Parathyroid adenoma (tissue), 2 donors: ENCODE measurements around the gene KIF25.

ENCODE experiments used
- H2AFZ ChIP-seq: fragments of 300-600 bp; sonication (generic); one replicate; pipeline ENCODE4 v1.7.0; 2017; ENCODE audit warnings: antibody characterized with exemption, mild to moderate bottlenecking
- H3K27ac ChIP-seq: fragments of 300-600 bp; sonication (generic); one replicate; pipeline ENCODE4 v1.7.0; 2017
- H3K27me3 ChIP-seq: fragments of 300-600 bp; sonication (generic); one replicate; pipeline ENCODE4 v1.7.0; 2017; ENCODE audit warnings: low read length; ENCODE audit not compliant: control insufficient read depth, insufficient read depth
- H3K36me3 ChIP-seq: fragments of 300-600 bp; sonication (generic); one replicate; pipeline ENCODE4 v1.7.0; 2017; ENCODE audit warnings: low read length; ENCODE audit not compliant: control insufficient read depth, insufficient read depth
- H3K4me1 ChIP-seq: fragments of 300-600 bp; sonication (generic); one replicate; pipeline ENCODE4 v1.7.0; 2017; ENCODE audit warnings: control low read depth
- H3K4me2 ChIP-seq: fragments of 300-600 bp; sonication (generic); one replicate; pipeline ENCODE4 v1.7.0; 2017; ENCODE audit warnings: low read length
- H3K4me3 ChIP-seq: fragments of 300-600 bp; sonication (generic); one replicate; pipeline ENCODE4 v1.7.0; 2017; ENCODE audit warnings: low read depth, low read length
- H3K79me2 ChIP-seq: fragments of 300-600 bp; sonication (generic); one replicate; pipeline ENCODE4 v1.7.0; 2017; ENCODE audit warnings: control low read depth
- H3K9ac ChIP-seq: fragments of 300-600 bp; sonication (generic); one replicate; pipeline ENCODE4 v1.7.0; 2017; ENCODE audit warnings: mild to moderate bottlenecking
- H3K9me3 ChIP-seq: fragments of 300-600 bp; sonication (generic); one replicate; pipeline ENCODE4 v1.7.0; 2017; ENCODE audit warnings: low read length; ENCODE audit not compliant: control insufficient read depth
- CTCF ChIP-seq: fragments of 300-600 bp; sonication (generic); IDR thresholded peaks from one replicate; pipeline ENCODE4 v1.7.0; 2017; ENCODE audit warnings: antibody characterized with exemption, mild to moderate bottlenecking
- donor health status: primary hyperparathyroidism.

Gene KIF25

GRCh38 chr6:168070804-168071203 lies 73.3 kb downstream of the KIF25 start:
- H2AFZ ChIP-seq: no peak overlapping the region
- TF ChIP-seq CTCF: no peak
- H3K27ac ChIP-seq: no peak overlapping the region
- H3K9me3 ChIP-seq: no peaks in the 10 kb centered on the region
- H3K4me1 ChIP-seq: no peaks in the 10 kb centered on the region
- H3K79me2 ChIP-seq: no peaks in the 10 kb centered on the region
- no peak overlapping the region for H3K4me2 ChIP-seq
- H3K27me3 ChIP-seq: no peaks in the 10 kb centered on the region
- no peaks in the 10 kb centered on the region for H3K36me3 ChIP-seq
- no peak overlapping the region for H3K4me3 ChIP-seq
- no peak overlapping the region for H3K9ac ChIP-seq

GRCh38 chr6:168071620-168072019 lies 74.1 kb downstream of the KIF25 start:
- Histone ChIP-seq H3K36me3 (no peaks in the 10 kb centered on the region), H3K9me3 (no peaks in the 10 kb centered on the region), H2AFZ (no peak overlapping the region), H3K4me1 (no peaks in the 10 kb centered on the region), H3K27me3 (no peaks in the 10 kb centered on the region), H3K4me2 (no peak overlapping the region), H3K4me3 (no peak overlapping the region), H3K79me2 (no peaks in the 10 kb centered on the region), H3K27ac (no peak overlapping the region), H3K9ac (no peak overlapping the region)
- no peak for TF ChIP-seq CTCF

GRCh38 chr6:168072261-168072660 lies 74.8 kb downstream of the KIF25 start:
- no peaks in the 10 kb centered on the region for H3K79me2 ChIP-seq
- no peak for TF ChIP-seq CTCF
- H3K27me3 ChIP-seq: no peaks in the 10 kb centered on the region
- H3K4me3 ChIP-seq: no peak overlapping the region
- no peak overlapping the region for H3K4me2 ChIP-seq
- H3K27ac ChIP-seq: no peak overlapping the region
- no peak overlapping the region for H2AFZ ChIP-seq
- H3K9me3 ChIP-seq: no peaks in the 10 kb centered on the region
- no peaks in the 10 kb centered on the region for H3K36me3 ChIP-seq
- H3K4me1 ChIP-seq: no peaks in the 10 kb centered on the region
- no peak overlapping the region for H3K9ac ChIP-seq

- Histone ChIP-seq H3K36me3 (no peaks in the 10 kb centered on the region), H3K27me3 (no peaks in the 10 kb centered on the region), H3K79me2 (no peaks in the 10 kb centered on the region), H3K9ac (no peak overlapping the region), H3K4me3 (no peak overlapping the region), H3K9me3 (no peaks in the 10 kb centered on the region), H3K4me2 (no peak overlapping the region), H3K27ac (no peak overlapping the region), H3K4me1 (no peaks in the 10 kb centered on the region), H2AFZ (no peak overlapping the region)
- no peak for TF ChIP-seq CTCF
Measured at GRCh38 chr6:168072730-168073129, 75.3 kb downstream of the KIF25 start.

- no peaks in the 10 kb centered on the region for H3K4me1 ChIP-seq
- H3K79me2 ChIP-seq: no peaks in the 10 kb centered on the region
- H3K27me3 ChIP-seq: no peaks in the 10 kb centered on the region
- no peaks in the 10 kb centered on the region for H3K36me3 ChIP-seq
- no peak overlapping the region for H3K4me2 ChIP-seq
- no peak for TF ChIP-seq CTCF
- H3K9me3 ChIP-seq: no peaks in the 10 kb centered on the region
- H3K9ac ChIP-seq: no peak overlapping the region
- H3K4me3 ChIP-seq: no peak overlapping the region
- no peak overlapping the region for H3K27ac ChIP-seq
- no peak overlapping the region for H2AFZ ChIP-seq
Measured at GRCh38 chr6:168073937-168074730, 76.7 kb downstream of the KIF25 start.
